PC-3 (cell line): ENCODE data around the gene ADAM12. TPM values are rescaled to one million over a fixed set of nuclear protein-coding genes. Genes with fewer than 3 reads are reported as not detected.

Experiments used
- ATAC-seq: fragments of 200-7000 bp; cut with Tn5 transposase; 2 replicates; pipeline ENCODE4 v1.9.1; 2020; ENCODE audit warnings: mild to moderate bottlenecking, moderate library complexity
- BruUV-seq: library from RNA; stranded (reverse); fragments of 400-500 nt; replicated peaks from 2 replicates; lab custom pipeline; 2021; lab: Mats Ljungman, UMichigan
- CTCF ChIA-PET: fragments of 300-600 bp; sonication (Branson Sonifier 250); formaldehyde crosslinking; loops from one replicate; lab custom pipeline; 2022; ENCODE audit warnings: antibody characterized with exemption; lab: Charles Lee
- POLR2A ChIA-PET: fragments of 300-600 bp; sonication (Branson Sonifier 250); formaldehyde crosslinking; loops from one replicate; lab custom pipeline; 2022; ENCODE audit warnings: antibody characterized with exemption; ENCODE audit not compliant: unreplicated experiment; lab: Charles Lee
- DNase-seq: peaks from one replicate; pipeline ENCODE4 v3.0.0-alpha.2; 2015
- H2AFZ ChIP-seq: fragments of 300-600 bp; sonication (generic); 2 replicates; pipeline ENCODE4 v1.6.0; 2016; ENCODE audit warnings: antibody characterized with exemption, low read length
- H3F3A ChIP-seq: fragments of 300-600 bp; sonication (generic); one replicate; pipeline ENCODE4 v1.6.0; 2017; ENCODE audit warnings: antibody characterized with exemption, low read length, control low read depth, mild to moderate bottlenecking; ENCODE audit not compliant: unreplicated experiment
- H3K27ac ChIP-seq: fragments of 300-600 bp; sonication (generic); 2 replicates; pipeline ENCODE4 v1.5.1; 2016; ENCODE audit warnings: mild to moderate bottlenecking, low read length
- H3K27me3 ChIP-seq: fragments of 300-600 bp; sonication (generic); 2 replicates; pipeline ENCODE4 v1.6.1; 2016; ENCODE audit warnings: low read length, mixed read lengths
- H3K36me3 ChIP-seq: fragments of 300-600 bp; sonication (generic); 2 replicates; pipeline ENCODE4 v1.6.1; 2016; ENCODE audit warnings: low read depth, mixed run types, low read length, mixed read lengths
- H3K4me1 ChIP-seq: fragments of 300-600 bp; sonication (generic); 2 replicates; pipeline ENCODE4 v1.5.1; 2016; ENCODE audit warnings: low read length; ENCODE audit not compliant: insufficient read depth
- H3K4me2 ChIP-seq: fragments of 300-600 bp; sonication (generic); 2 replicates; pipeline ENCODE4 v1.6.0; 2016; ENCODE audit warnings: low read length
- H3K4me3 ChIP-seq: fragments of 300-600 bp; sonication (generic); 2 replicates; pipeline ENCODE4 v1.5.1; 2016; ENCODE audit warnings: mild to moderate bottlenecking, low read length, mixed read lengths
- H3K79me2 ChIP-seq: fragments of 300-600 bp; sonication (generic); 2 replicates; pipeline ENCODE4 v1.6.1; 2017; ENCODE audit warnings: low read length, mixed read lengths
- H3K9ac ChIP-seq: fragments of 300-600 bp; sonication (generic); 2 replicates; pipeline ENCODE4 v1.6.0; 2016; ENCODE audit warnings: mild to moderate bottlenecking, low read length
- H3K9me2 ChIP-seq: fragments of 300-600 bp; sonication (generic); replicated peaks from 2 replicates; pipeline ENCODE4 v1.6.1; 2016; ENCODE audit warnings: mixed run types, low read length, mixed read lengths
- H3K9me3 ChIP-seq: fragments of 300-600 bp; sonication (generic); 2 replicates; pipeline ENCODE4 v1.6.1; 2016; ENCODE audit warnings: low read length, mixed read lengths
- H4K20me1 ChIP-seq: fragments of 300-600 bp; sonication (generic); 2 replicates; pipeline ENCODE4 v1.6.1; 2016; ENCODE audit warnings: low read length, mixed read lengths
- EZH2 ChIP-seq: fragments of 300-600 bp; sonication (generic); IDR thresholded peaks from one replicate; pipeline ENCODE4 v1.6.1; 2017; ENCODE audit warnings: antibody characterized with exemption, mild to moderate bottlenecking, low read length; ENCODE audit not compliant: unreplicated experiment
- EZH2phosphoT487 ChIP-seq: fragments of 300-600 bp; sonication (generic); IDR thresholded peaks from 2 replicates; pipeline ENCODE4 v1.6.1; 2018; ENCODE audit warnings: mild to moderate bottlenecking, antibody characterized with exemption, low read length, borderline replicate concordance
- intact Hi-C: fragments of 100-400 bp; cut with micrococcal nuclease; formaldehyde crosslinking; loops from 2 replicates; pipeline ENCODE4 v1.9.0; 2023
- total RNA-seq: library from RNA; depleted of rRNA; stranded (reverse); fragments of >200 nt; gene quantifications from 2 replicates; pipeline ENCODE4 v1.2.3, GENCODE V29; 2014
- TF ChIP-seq, protein P1 (sequence below): fragments of 300-600 bp; sonication (generic); conservative IDR thresholded peaks from 2 replicates; pipeline ENCODE4 v1.5.1; 2017; ENCODE audit warnings: antibody characterized with exemption, low read depth, mild to moderate bottlenecking, low read length

The ADAM12 gene
- total RNA-seq, 1 experiment from 2014 or later, result 3.4 TPM

DNA sequence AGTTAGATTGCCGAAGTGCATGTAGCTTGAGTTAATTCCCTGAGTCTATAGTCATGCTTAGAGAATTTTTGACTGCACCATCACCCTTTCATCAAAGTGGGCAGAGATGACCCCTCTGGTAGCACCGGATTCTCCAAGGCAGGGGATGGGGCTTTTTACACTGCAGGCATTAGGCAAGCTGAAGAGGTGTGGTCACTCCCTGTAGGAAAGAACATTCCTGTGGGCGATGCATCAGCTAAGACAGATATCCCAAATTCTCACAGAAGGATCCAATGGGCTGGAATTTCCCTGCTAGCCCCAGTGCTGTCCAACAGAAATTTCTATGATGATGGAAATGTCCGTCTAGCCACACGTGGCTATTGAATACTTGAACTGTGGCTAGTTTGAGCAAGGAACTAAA lies 118.2 kb downstream of the ADAM12 start:
- ChIA-PET CTCF (interaction anchor here (0.7 kb wide), 1 partner anchor 17 kb away, joined by 3 read pairs; no protein-coding TSS in a partner anchor), POLR2A (interaction anchor here (0.6 kb wide), 1 partner anchor 204 kb away, joined by 3 read pairs; no protein-coding TSS in a partner anchor)
- no peak overlapping the region for H3K4me2 ChIP-seq
- peak; percentile 56; the same call in 1 of the 2 replicates for ATAC-seq
- H3K27me3 ChIP-seq, result no peaks in the 10 kb centered on the region
- BruUV-seq, result no TSS peak
- H3K9ac ChIP-seq, result no peak overlapping the region
- H3K36me3 ChIP-seq, result no peaks in the 10 kb centered on the region
- no peak overlapping the region for H3K4me3 ChIP-seq
- H4K20me1 ChIP-seq, result no peaks in the 10 kb centered on the region
- peak; percentile 75 for DNase-seq
- no peaks in the 10 kb centered on the region for H3F3A ChIP-seq
- H3K9me3 ChIP-seq, result no peaks in the 10 kb centered on the region
- TF ChIP-seq, protein P1, sequence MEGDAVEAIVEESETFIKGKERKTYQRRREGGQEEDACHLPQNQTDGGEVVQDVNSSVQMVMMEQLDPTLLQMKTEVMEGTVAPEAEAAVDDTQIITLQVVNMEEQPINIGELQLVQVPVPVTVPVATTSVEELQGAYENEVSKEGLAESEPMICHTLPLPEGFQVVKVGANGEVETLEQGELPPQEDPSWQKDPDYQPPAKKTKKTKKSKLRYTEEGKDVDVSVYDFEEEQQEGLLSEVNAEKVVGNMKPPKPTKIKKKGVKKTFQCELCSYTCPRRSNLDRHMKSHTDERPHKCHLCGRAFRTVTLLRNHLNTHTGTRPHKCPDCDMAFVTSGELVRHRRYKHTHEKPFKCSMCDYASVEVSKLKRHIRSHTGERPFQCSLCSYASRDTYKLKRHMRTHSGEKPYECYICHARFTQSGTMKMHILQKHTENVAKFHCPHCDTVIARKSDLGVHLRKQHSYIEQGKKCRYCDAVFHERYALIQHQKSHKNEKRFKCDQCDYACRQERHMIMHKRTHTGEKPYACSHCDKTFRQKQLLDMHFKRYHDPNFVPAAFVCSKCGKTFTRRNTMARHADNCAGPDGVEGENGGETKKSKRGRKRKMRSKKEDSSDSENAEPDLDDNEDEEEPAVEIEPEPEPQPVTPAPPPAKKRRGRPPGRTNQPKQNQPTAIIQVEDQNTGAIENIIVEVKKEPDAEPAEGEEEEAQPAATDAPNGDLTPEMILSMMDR, result no peak
- TF ChIP-seq EZH2 (no peak), EZH2phosphoT487 (no peak)
- no peak overlapping the region for H2AFZ ChIP-seq
- H3K4me1 ChIP-seq, result 0 out of 2 replicates have a peak, but pooled peaks cover 9% of the 10 kb centered on the region
- H3K9me2 ChIP-seq, result no peaks in the 10 kb centered on the region
- H3K79me2 ChIP-seq, result no peaks in the 10 kb centered on the region
- H3K27ac ChIP-seq, result no peak overlapping the region
- intact Hi-C loops, result no loop called here

DNA sequence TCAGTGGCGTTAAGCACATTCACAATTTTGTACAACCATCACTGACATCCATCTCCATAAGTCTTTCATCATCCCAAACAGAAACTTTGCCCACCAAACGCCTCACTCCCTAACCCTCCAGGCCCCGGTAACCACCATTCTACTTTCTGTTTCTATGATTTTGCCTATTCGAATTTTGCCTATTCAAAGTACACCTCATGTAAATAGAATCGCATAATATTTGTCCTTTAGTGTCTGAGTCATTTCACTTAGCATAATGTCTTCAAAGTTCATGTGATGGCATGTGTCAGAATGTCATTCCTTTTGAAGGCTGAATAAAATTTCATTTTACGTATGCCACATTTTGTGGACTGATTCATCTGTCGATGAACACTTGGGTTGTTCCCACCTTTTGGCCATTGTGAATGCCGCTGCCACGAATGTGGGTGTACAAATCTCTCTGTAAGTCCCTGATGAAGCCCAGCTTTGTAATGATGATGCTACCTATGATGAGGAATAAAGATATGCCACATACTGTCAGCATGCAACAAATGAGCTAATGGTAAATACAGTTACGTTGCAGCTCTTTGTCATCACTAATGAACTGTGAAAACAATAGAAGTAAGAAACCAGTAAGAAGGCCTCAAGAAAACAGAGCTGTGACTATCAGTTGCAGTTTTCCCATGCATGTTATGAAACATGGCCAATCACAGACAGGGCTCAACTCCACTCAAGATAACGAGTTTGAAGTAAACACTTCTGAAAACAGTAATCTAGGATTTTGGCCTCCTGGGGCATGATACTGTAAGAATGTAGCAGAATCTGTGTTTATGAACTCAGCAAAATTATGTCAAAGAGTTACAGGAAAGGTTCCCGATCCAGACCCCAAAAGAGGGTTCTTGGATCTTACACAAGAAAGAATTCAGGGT lies 120.0 kb downstream of the ADAM12 start:
- no TSS peak for BruUV-seq
- Histone ChIP-seq H3K79me2 (no peaks in the 10 kb centered on the region), H3K9me2 (no peaks in the 10 kb centered on the region), H3K4me3 (no peak overlapping the region), H3K4me2 (no peak overlapping the region), H3F3A (no peaks in the 10 kb centered on the region), H3K9me3 (no peaks in the 10 kb centered on the region), H3K4me1 (peaks cover 12% of the 10 kb centered on the region; the same call in 1 of the 2 replicates), H3K27ac (no peak overlapping the region), H4K20me1 (no peaks in the 10 kb centered on the region), H2AFZ (no peak overlapping the region), H3K27me3 (no peaks in the 10 kb centered on the region), H3K36me3 (no peaks in the 10 kb centered on the region), H3K9ac (no peak overlapping the region)
- POLR2A ChIA-PET, result no interaction called here
- intact Hi-C loops, result no loop called here
- no peak for ATAC-seq
- CTCF ChIA-PET, result no interaction called here
- TF ChIP-seq, protein P1, result no peak
- TF ChIP-seq EZH2, result no peak
- TF ChIP-seq EZH2phosphoT487, result no peak
- DNase-seq, result no peak
